Thymus (tissue), 11 donors: ENCODE measurements around the gene MRTFB. TPM values are rescaled to one million over a fixed set of nuclear protein-coding genes. Genes with fewer than 3 reads are reported as not detected.

Experiments used
- DNase-seq, 9 donors: peaks; one replicate each; pipeline ENCODE4 v3.0.0-alpha.2; 2013; ENCODE audit warnings: low spot score in 9 of 9, low read depth in 6 of 9, missing footprints in 1 of 9
- H3K27ac ChIP-seq, 2 donors: one replicate each; pipeline ENCODE4 v1.5.1; 2013; ENCODE audit warnings: control low read depth in 1 of 2, low read depth in 1 of 2, low read length in 1 of 2, mild to moderate bottlenecking in 1 of 2, moderate library complexity in 1 of 2
- H3K27me3 ChIP-seq, 2 donors: one replicate each; pipeline ENCODE4 v1.5.1; 2013; ENCODE audit warnings: low read length in 1 of 2; ENCODE audit not compliant: control insufficient read depth in 2 of 2, insufficient read depth in 1 of 2
- H3K36me3 ChIP-seq, 2 donors: one replicate each; pipeline ENCODE4 v1.5.1; 2013; ENCODE audit warnings: low read length in 1 of 2, mild to moderate bottlenecking in 1 of 2, moderate library complexity in 1 of 2; ENCODE audit not compliant: control insufficient read depth in 2 of 2, insufficient read depth in 2 of 2
- H3K4me1 ChIP-seq, 2 donors: one replicate each; pipeline ENCODE4 v1.5.1; 2013; ENCODE audit warnings: low read length in 2 of 2; ENCODE audit not compliant: control insufficient read depth in 2 of 2, insufficient read depth in 2 of 2
- H3K4me3 ChIP-seq, 2 donors: one replicate each; pipeline ENCODE4 v1.5.1; 2013; ENCODE audit warnings: low read length in 2 of 2, control low read depth in 1 of 2, mild to moderate bottlenecking in 1 of 2
- H3K9me3 ChIP-seq, 2 donors: one replicate each; pipeline ENCODE4 v1.5.1; 2013; ENCODE audit warnings: low read length in 1 of 2, mild to moderate bottlenecking in 1 of 2; ENCODE audit not compliant: control insufficient read depth in 2 of 2, insufficient read depth in 1 of 2
- WGBS: extraction: QIAGEN DNeasy Blood & Tissue Kit; methylation state at CpG from one replicate; pipeline ENCODE4 v1.1.7; 2013; 5-methylcytosine and 5-hydroxymethylcytosine counted together
- polyA plus RNA-seq: library from polyadenylated mRNA; stranded (reverse); fragments of 200-250 nt; gene quantifications from one replicate; pipeline ENCODE4 v1.2.3, GENCODE V29; 2013
- total RNA-seq: library from RNA; stranded (reverse); fragments of 120-200 nt; gene quantifications from one replicate; pipeline ENCODE4 v1.2.4, GENCODE V29; 2013
- donor health status: healthy.

The MRTFB gene
- total and polyA plus RNA-seq, 2 donors, result 8.3 to 10.7 TPM

GRCh38 chr16:14135704-14136103 is 64.6 kb downstream of the MRTFB start:
- Histone ChIP-seq H3K27me3 (no peaks in the 10 kb centered on the region), H3K4me1 (no peaks in the 10 kb centered on the region), H3K27ac (no peak overlapping the region), H3K36me3 (peaks cover 0 to 3% of the 10 kb centered on the region in 2 donors), H3K9me3 (no peaks in the 10 kb centered on the region), H3K4me3 (no peak overlapping the region)
- DNase-seq, result no peak
- over 99% methylated on average over 5 of the region's 5 CpGs for WGBS

GRCh38 chr16:14139872-14140271 is 68.8 kb downstream of the MRTFB start:
- WGBS, result 99% methylated on average over 1 of the region's 1 CpG
- Histone ChIP-seq H3K9me3 (no peaks in the 10 kb centered on the region), H3K36me3 (peaks cover 0 to 7% of the 10 kb centered on the region in 2 donors), H3K27me3 (no peaks in the 10 kb centered on the region), H3K4me1 (no peaks in the 10 kb centered on the region), H3K4me3 (no peak overlapping the region), H3K27ac (no peak overlapping the region)
- DNase-seq, result no peak

- no peaks in the 10 kb centered on the region for H3K4me1 ChIP-seq
These were observed 69.8 kb downstream of the MRTFB start for GRCh38 chr16:14140923-14141322.

GRCh38 chr16:14146445-14146844 is 75.3 kb downstream of the MRTFB start:
- no peaks in the 10 kb centered on the region for H3K27me3 ChIP-seq
- no peaks in the 10 kb centered on the region for H3K9me3 ChIP-seq
- H3K4me1 ChIP-seq, result no peaks in the 10 kb centered on the region
- no peak for DNase-seq
- no peaks in the 10 kb centered on the region for H3K36me3 ChIP-seq
- H3K27ac ChIP-seq, result no peak overlapping the region
- no peak overlapping the region for H3K4me3 ChIP-seq

More at GRCh38 chr16:14140923-14141322, 69.8 kb downstream of the MRTFB start:
- no peak for DNase-seq
- H3K9me3 ChIP-seq, result no peaks in the 10 kb centered on the region
- H3K4me3 ChIP-seq, result no peak overlapping the region
- no peak overlapping the region for H3K27ac ChIP-seq
- 98% methylated on average over 5 of the region's 5 CpGs for WGBS
- no peaks in the 10 kb centered on the region for H3K27me3 ChIP-seq
- peaks cover 0 to 7% of the 10 kb centered on the region in 2 donors for H3K36me3 ChIP-seq

DNA sequence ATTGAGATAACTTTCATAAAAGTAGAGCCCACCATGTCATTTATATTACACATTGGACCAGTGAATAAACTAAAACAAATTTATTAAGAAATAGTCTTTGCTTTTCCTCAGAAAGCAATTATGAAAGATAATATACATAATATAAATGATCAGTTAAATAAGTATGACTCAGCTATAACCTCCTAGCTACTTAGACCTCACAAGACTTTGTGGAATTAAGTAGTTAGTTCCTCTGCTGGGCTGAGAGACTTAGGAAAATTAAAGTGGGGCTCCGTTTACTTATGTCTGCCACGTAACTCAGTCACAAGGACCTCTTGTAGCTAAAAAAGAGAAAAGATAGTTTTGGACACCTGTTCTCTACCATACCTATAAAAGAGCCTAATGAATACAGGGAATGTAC is 76.9 kb downstream of the MRTFB start:
- H3K9me3 ChIP-seq, result no peaks in the 10 kb centered on the region
- H3K4me3 ChIP-seq, result no peak overlapping the region
- H3K36me3 ChIP-seq, result no peaks in the 10 kb centered on the region
- no peak overlapping the region for H3K27ac ChIP-seq
- H3K4me1 ChIP-seq, result no peaks in the 10 kb centered on the region
- H3K27me3 ChIP-seq, result no peaks in the 10 kb centered on the region
- whole genome bisulfite sequencing, result 98% methylated on average over 2 of the region's 2 CpGs
- DNase-seq, result no peak

- H3K4me1 ChIP-seq, result no peaks in the 10 kb centered on the region
- no peaks in the 10 kb centered on the region for H3K36me3 ChIP-seq
- H3K4me3 ChIP-seq, result no peak overlapping the region
- WGBS, result 98% methylated on average over 8 of the region's 8 CpGs
- no peaks in the 10 kb centered on the region for H3K27me3 ChIP-seq
- H3K9me3 ChIP-seq, result no peaks in the 10 kb centered on the region
- H3K27ac ChIP-seq, result no peak overlapping the region
- no peak for DNase-seq
These were observed 77.5 kb downstream of the MRTFB start for GRCh38 chr16:14148569-14148968.

DNA sequence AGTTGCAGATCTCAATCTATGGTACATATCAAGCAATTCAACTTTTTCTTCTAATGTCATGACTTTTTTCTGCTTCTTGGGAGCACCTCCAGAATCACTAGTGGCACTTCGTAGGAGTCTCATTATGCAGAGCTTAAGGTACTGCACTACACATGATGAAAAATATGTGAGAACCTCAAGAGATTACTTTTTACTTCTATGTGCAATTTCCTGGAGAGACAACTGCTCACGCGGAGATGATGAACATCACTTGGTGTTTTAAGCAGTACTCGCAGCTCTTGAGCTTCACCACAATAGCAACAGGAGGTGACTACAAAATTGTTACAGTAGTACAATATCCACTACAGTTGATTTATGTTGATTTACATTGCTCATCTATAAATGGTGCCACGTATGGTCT is 79.7 kb downstream of the MRTFB start:
- no peaks in the 10 kb centered on the region for H3K36me3 ChIP-seq
- 94% methylated on average over 5 of the region's 5 CpGs for WGBS
- no peak overlapping the region for H3K4me3 ChIP-seq
- H3K9me3 ChIP-seq, result no peaks in the 10 kb centered on the region
- H3K27ac ChIP-seq, result no peak overlapping the region
- DNase-seq, result no peak
- H3K27me3 ChIP-seq, result no peaks in the 10 kb centered on the region
- H3K4me1 ChIP-seq, result no peaks in the 10 kb centered on the region

- no peak for DNase-seq
- no peak overlapping the region for H3K4me3 ChIP-seq
- H3K4me1 ChIP-seq, result no peaks in the 10 kb centered on the region
- no peaks in the 10 kb centered on the region for H3K27me3 ChIP-seq
- WGBS, result 98% methylated on average over 2 of the region's 2 CpGs
- H3K36me3 ChIP-seq, result no peaks in the 10 kb centered on the region
- no peaks in the 10 kb centered on the region for H3K9me3 ChIP-seq
- no peak overlapping the region for H3K27ac ChIP-seq
These were observed 80.3 kb downstream of the MRTFB start for GRCh38 chr16:14151256-14152030.

DNA sequence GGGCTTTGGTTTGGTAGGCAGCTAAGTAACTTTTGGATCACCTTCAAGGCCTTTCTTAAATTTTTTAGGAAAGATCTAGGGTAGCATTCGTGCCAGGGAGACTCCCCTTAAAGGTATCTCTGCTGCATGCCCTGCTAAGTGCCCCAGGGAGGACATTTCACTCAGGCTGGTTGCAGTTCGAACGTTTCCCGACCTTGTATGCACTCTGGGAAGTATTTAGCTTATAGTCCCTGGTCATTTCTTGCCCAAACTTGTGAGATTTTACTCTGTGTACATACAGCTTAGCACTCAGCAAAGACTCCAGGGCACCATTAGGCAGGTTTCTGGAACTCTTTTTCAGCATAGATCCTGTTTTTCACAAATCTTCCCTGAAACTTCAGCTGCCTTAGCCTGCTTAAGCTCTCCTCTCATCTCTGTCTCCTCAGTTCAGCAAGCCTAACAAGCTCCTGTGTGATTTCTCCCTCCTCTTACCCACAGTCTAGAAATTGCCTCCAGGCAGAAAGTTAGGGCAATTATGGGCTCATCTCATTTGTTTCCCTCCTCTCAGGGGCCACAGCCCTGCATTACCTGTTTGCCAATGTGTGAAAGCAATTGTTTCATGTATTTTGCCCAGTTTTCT is 84.6 kb downstream of the MRTFB start:
- Histone ChIP-seq H3K4me3 (no peak overlapping the region), H3K27ac (peak overlapping the region; percentile 12 to 21), H3K4me1 (no peaks in the 10 kb centered on the region), H3K36me3 (no peaks in the 10 kb centered on the region), H3K9me3 (no peaks in the 10 kb centered on the region), H3K27me3 (no peaks in the 10 kb centered on the region)
- no peak for DNase-seq
- 91% methylated on average over 4 of the region's 4 CpGs for WGBS
